Left forelimb (tissue), 1 donor: ENCODE measurements around the gene ZDHHC14.

Source experiments
- DNase-seq: peaks from one replicate; pipeline ENCODE4 v3.0.0-alpha.2; 2018; ENCODE audit warnings: low spot score

ZDHHC14 gene

DNA sequence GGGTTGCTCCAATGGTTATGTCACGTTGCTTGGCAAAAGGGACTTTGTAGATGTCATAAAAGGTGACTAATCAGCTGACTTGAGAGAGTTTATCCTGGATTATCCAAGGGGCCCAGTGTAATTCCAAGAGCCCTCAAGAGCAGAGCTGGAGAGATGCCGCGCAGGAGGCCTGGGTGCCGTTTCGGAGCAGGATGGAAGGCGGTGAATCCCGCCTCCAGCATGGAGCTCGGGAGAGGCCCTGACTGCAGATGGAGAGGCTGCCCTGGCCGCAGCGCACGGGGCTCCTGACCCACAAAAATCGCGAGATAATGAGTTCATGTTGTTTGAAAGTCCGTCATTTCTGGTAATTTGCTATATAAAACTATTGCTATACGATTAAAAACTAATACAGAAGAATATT, 219.8 kb downstream of the ZDHHC14 start:
- no peak for DNase-seq

- DNase-seq = no peak
Measured at GRCh38 chr6:157602521-157603295, 221.7 kb downstream of the ZDHHC14 start.

- DNase-seq = no peak
Measured at GRCh38 chr6:157603314-157603940, 222.4 kb downstream of the ZDHHC14 start.

GRCh38 chr6:157603971-157604370, 223.0 kb downstream of the ZDHHC14 start:
- DNase-seq = no peak

GRCh38 chr6:157604816-157605215, 223.8 kb downstream of the ZDHHC14 start:
- DNase-seq = no peak

- DNase-seq = no peak
Measured at GRCh38 chr6:157605484-157605883, 224.5 kb downstream of the ZDHHC14 start.

GRCh38 chr6:157606516-157606915, 225.5 kb downstream of the ZDHHC14 start:
- no peak for DNase-seq

GRCh38 chr6:157607317-157608109, 226.5 kb downstream of the ZDHHC14 start:
- DNase-seq = no peak

GRCh38 chr6:157608221-157609075, 227.5 kb downstream of the ZDHHC14 start:
- peak; percentile 47 for DNase-seq

DNA sequence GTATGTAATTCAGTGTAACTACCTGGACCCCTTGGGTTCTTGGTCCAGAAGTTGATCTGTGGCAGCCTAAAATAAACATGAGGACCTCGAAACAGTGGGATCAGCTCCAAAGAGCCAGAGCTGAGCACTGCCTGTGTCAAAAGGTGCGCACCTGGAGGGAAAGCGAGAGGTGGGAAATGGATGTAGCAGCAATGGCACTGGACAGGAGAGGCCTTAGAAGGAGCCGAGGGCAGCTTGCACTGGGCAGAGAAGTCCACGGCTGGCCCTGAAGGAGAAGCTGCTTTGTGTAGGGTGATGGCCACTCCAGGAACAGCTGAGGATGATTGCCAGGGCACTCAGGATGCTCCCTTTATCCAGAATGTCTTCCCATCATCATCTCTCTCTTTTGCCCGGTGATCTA, 228.1 kb downstream of the ZDHHC14 start:
- DNase-seq = peak; percentile 44

- peak; percentile 37 for DNase-seq
Measured at GRCh38 chr6:157609556-157609955, 228.6 kb downstream of the ZDHHC14 start.

- DNase-seq = peak; percentile 38
Measured at GRCh38 chr6:157610451-157610999, 229.5 kb downstream of the ZDHHC14 start.

DNA sequence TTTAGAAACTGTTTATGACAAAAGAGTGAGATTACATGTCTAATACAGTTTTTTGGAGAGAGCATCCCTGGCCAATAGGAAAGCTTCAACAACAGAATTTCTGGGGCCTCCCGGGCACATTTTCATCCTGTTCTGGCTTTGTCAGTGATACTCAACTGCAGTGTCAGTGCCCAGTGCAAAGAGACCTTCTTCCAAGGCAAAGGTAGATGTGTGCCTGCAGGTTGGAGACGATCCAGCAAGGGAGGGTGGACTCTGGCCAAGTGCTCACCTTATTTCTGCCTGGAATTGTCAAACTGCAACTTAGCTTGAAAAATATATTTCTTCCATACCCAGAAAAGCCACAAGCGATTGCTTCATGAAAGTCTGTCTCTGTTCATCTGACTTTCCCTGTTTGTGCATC, 230.4 kb downstream of the ZDHHC14 start:
- peak; percentile 34 for DNase-seq

DNA sequence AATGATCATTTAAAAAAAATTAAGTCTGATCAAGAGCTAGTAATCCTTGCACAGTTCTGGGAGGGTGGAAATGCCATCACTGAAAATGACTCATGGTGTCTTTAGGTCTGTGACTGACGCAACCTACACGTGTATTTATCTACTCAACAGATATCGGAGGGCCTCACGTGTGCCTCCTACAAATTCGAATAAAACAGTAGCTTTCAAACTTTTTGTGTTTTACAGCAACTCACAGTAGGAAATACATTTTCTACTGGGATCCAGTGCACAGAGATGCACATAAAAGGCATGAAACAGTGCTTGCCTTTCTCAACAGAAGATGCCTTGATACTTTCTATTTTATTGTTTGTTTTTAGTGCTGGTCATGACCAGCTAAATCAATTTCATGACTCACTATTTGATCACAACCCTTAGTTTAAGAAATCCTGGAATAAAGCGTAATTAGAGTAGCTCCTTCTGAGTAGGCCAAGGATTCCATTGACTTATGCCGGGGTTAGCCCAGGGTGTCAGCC, 232.1 kb downstream of the ZDHHC14 start:
- DNase-seq = peak; percentile 12

GRCh38 chr6:157614026-157614568, 233.1 kb downstream of the ZDHHC14 start:
- DNase-seq = peak; percentile 37

DNA sequence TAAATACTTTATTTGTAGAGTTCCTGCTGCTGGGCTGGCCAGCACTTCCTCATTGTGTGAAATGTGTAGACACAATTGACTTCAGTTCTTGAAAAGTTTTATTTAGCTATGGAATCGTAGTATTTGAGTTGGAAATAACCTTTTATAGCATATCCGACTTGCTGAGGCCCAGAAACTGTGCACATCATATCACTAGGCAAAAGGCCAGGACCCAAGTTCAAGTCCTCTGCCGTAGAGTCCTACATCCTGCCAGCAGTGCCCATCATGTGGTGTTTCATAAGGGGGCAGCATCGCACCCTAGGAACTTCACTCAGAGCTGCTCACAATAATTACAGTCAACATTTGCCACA, 234.4 kb downstream of the ZDHHC14 start:
- no peak for DNase-seq

GRCh38 chr6:157615951-157616350, 235.0 kb downstream of the ZDHHC14 start:
- no peak for DNase-seq

GRCh38 chr6:157620944-157621343, 240.0 kb downstream of the ZDHHC14 start:
- no peak for DNase-seq

GRCh38 chr6:157621406-157621805, 240.4 kb downstream of the ZDHHC14 start:
- DNase-seq = no peak

DNA sequence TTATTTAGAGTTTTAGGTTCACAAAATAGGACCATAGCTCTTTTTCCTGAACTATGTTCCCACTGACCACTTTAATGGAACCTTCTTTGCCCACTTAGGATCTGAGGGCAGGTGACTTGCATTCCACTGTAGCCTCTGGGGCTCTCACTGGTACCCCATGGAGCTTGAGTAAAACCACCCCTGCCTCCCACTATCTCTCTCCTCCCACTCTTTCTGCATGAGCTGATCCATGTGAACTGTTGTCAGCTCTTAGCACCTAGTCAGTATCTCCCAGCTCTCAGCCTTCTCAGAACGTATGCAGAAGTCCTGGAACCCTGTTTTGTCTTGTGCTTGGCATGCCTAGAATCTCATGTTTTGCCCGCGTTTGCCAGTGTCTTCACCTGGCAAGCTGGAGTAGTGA, 241.4 kb downstream of the ZDHHC14 start:
- DNase-seq = no peak

GRCh38 chr6:157625111-157625510, 244.1 kb downstream of the ZDHHC14 start:
- no peak for DNase-seq
